Tibial nerve (tissue), 4 donors: Measurements from ENCODE around the gene POP5. TPM values are rescaled to one million over a fixed set of nuclear protein-coding genes. Genes with fewer than 3 reads are reported as not detected.

Experiments
- DNase-seq, 2 donors: peaks; one replicate each; pipeline ENCODE4 v3.0.0-alpha.2; 2019; ENCODE audit warnings: low spot score in 2 of 2
- H3K27ac ChIP-seq, 4 donors: fragments of 200-600 bp; sonication (generic) in 3 of 4; one replicate each; pipeline ENCODE4 v1.5.1; 2017 to 2019; ENCODE audit warnings: mild to moderate bottlenecking in 1 of 4
- H3K27me3 ChIP-seq, 2 donors: fragments of 200-600 bp; sonication (generic) in 1 of 2; one replicate each; pipeline versions ENCODE4 v1.5.1 to v1.6.0; 2017 to 2019
- H3K36me3 ChIP-seq, 3 donors: fragments of 200-600 bp; sonication (generic); one replicate each; pipeline ENCODE4 v1.5.1; 2018 to 2019
- H3K4me1 ChIP-seq, 4 donors: fragments of 200-600 bp; sonication (generic) in 3 of 4; one replicate each; pipeline ENCODE4 v1.5.1; 2017 to 2019
- H3K4me3 ChIP-seq, 4 donors: fragments of 200-600 bp; sonication (generic) in 3 of 4; one replicate each; pipeline ENCODE4 v1.5.1; 2017 to 2019; ENCODE audit warnings: mild to moderate bottlenecking in 1 of 4, moderate library complexity in 1 of 4
- H3K9me3 ChIP-seq, 4 donors: fragments of 200-600 bp; sonication (generic) in 3 of 4; one replicate each; pipeline ENCODE4 v1.5.1; 2017 to 2019
- EP300 ChIP-seq, 2 donors: sonication (generic); formaldehyde crosslinking; IDR thresholded peaks; one replicate each; pipeline ENCODE4 v1.6.1; 2017; ENCODE audit warnings: antibody characterized with exemption in 2 of 2, mild to moderate bottlenecking in 1 of 2
- POLR2A ChIP-seq, 2 donors: fragments of 450-650 bp; IDR thresholded peaks; one replicate each; pipeline ENCODE4 v1.6.1; 2017; ENCODE audit warnings: antibody characterized with exemption in 2 of 2, mild to moderate bottlenecking in 2 of 2, moderate library complexity in 2 of 2
- WGBS, 2 donors: methylation state at CpG; one replicate each; pipeline ENCODE4 v1.1.5; 2018; 5-methylcytosine and 5-hydroxymethylcytosine counted together
- total RNA-seq, 4 donors: library from RNA; depleted of rRNA; stranded (reverse); fragments of >200 nt; gene quantifications; one replicate each; pipeline ENCODE4 v1.1.0, GENCODE V29; 2016
- TF ChIP-seq, protein P1 (sequence below), 5 experiments: fragments of 200-600 bp in 3 of 5; fragments of 450-650 bp in 2 of 5; sonication (generic) in 3 of 5; IDR thresholded peaks; one replicate each; pipeline ENCODE4 v1.5.1; 2016 to 2019; ENCODE audit warnings: antibody characterized with exemption in 5 of 5, mild to moderate bottlenecking in 3 of 5, moderate library complexity in 2 of 5

The POP5 gene
- total RNA-seq, 4 donors from 2014 or later = 32.6 to 57.6 (median 51.7) TPM

DNA sequence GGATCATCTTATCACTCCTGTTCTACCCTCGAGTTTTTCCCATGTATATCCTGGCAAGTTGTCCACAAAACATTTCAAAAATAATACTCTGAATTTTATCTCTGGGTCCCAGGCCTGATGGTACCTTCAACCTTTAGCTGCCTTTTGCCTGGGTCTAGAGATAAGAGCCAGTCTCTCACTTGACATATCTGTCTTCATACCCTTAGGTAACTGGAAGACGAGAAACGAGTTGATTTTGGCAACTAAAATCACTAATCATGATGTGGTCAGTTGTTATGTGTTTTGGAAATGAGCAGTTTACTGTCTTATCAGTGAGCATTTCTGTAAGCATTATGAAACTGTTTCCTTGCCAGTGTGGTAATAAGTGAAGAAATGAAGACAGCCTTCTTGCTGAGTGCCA is 40.8 kb downstream of the POP5 start:
- Histone ChIP-seq H3K27ac (peak overlapping the region in 3 of 4 donors; percentile 32 to 97 (median 62)), H3K27me3 (no peaks in the 10 kb centered on the region), H3K4me3 (no peak overlapping the region), H3K4me1 (peaks cover 0 to 91% (median 59%) of the 10 kb centered on the region in 4 donors), H3K36me3 (peaks cover 0 to 13% (median 0%) of the 10 kb centered on the region in 3 donors), H3K9me3 (no peaks in the 10 kb centered on the region)
- TF ChIP-seq, protein P1, sequence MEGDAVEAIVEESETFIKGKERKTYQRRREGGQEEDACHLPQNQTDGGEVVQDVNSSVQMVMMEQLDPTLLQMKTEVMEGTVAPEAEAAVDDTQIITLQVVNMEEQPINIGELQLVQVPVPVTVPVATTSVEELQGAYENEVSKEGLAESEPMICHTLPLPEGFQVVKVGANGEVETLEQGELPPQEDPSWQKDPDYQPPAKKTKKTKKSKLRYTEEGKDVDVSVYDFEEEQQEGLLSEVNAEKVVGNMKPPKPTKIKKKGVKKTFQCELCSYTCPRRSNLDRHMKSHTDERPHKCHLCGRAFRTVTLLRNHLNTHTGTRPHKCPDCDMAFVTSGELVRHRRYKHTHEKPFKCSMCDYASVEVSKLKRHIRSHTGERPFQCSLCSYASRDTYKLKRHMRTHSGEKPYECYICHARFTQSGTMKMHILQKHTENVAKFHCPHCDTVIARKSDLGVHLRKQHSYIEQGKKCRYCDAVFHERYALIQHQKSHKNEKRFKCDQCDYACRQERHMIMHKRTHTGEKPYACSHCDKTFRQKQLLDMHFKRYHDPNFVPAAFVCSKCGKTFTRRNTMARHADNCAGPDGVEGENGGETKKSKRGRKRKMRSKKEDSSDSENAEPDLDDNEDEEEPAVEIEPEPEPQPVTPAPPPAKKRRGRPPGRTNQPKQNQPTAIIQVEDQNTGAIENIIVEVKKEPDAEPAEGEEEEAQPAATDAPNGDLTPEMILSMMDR (IDR thresholded peaks at IDR 0.05) = no peak
- TF ChIP-seq EP300 (IDR thresholded peaks at IDR 0.05) = peak in 1 of 2 donors; percentile 71
- TF ChIP-seq POLR2A (IDR thresholded peaks at IDR 0.05) = no peak
- 27 to 28% methylated on average over 3 of the region's 3 CpGs for WGBS, 2 donors
- DNase-seq = no peak

DNA sequence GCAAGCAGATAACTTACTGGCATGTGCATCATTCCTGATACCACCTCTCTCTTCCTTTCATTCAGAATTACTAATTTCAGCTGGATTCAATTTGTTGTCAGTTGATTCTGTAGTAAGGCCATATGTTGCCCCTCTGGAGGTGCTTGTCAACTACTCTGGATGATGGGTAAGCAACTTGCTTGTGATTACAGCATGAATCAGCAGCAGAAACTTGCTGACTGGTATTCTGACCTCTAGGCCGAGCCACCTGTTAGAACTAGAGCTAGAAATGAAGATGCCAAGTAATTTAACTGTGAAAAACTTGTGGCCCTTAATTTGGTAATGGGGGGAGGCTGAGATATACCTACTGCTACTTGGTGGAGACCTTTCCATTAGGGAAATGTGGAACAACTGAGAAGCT is 41.9 kb downstream of the POP5 start:
- TF ChIP-seq EP300 (IDR thresholded peaks at IDR 0.05) (no peak), POLR2A (IDR thresholded peaks at IDR 0.05) (no peak)
- TF ChIP-seq, protein P1 (IDR thresholded peaks at IDR 0.05) = no peak
- no peaks in the 10 kb centered on the region for H3K9me3 ChIP-seq
- H3K36me3 ChIP-seq = peaks cover 0 to 13% (median 0%) of the 10 kb centered on the region in 3 donors
- H3K4me1 ChIP-seq = peaks cover 0 to 87% (median 58%) of the 10 kb centered on the region in 4 donors
- 45 to 63% methylated on average over 1 of the region's 1 CpG for WGBS, 2 donors
- no peak for DNase-seq
- peak overlapping the region in 1 of 4 donors; percentile 97 for H3K27ac ChIP-seq
- no peaks in the 10 kb centered on the region for H3K27me3 ChIP-seq
- no peak overlapping the region for H3K4me3 ChIP-seq

DNA sequence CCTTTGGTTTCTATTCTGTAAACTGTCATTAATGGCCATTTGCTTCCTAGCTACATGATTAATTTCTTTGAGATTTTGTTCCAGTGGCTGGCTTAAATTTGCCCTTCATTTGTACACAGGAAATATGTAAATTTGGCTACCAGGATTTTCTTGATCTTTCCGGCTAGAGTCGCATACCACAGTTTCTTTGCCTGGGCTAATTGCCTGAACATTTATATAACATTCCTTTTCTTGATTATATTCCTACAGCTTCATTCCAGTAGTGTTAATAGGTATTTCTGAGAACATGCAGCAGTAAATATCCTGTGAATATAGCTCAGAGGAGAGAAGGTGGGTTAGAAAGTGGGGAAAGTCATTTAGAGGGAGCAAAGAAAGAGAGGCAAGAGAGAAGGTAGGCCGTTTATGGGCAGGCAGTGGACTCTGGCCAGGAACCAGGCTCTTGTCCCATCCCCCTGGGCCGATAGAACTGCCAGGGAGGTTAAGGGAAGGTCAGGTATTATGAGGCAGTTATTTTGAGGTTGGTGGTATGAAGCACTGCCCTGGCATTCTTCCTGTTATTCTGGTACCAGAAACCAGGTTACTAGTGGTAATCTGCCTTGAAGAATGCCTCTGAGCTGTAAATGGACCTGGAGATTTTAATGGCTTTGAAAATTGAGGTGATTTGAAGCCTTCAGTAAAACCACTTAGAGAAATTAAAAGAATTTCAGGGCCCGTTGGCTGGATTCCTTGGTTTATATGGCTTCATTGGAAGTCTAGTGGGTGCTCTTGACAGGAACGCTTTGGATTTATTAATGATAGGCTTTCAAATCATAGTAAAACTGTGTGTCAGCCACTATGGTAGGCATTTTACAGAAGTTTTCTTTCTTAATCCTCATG is 42.7 kb downstream of the POP5 start:
- Histone ChIP-seq H3K27me3 (no peaks in the 10 kb centered on the region), H3K4me3 (peak overlapping the region in 3 of 4 donors; percentile 1 to 95 (median 16)), H3K4me1 (peaks cover 0 to 85% (median 54%) of the 10 kb centered on the region in 4 donors), H3K9me3 (no peaks in the 10 kb centered on the region), H3K27ac (peak overlapping the region; percentile 44 to 97 (median 96)), H3K36me3 (peaks cover 0 to 8% (median 0%) of the 10 kb centered on the region in 3 donors)
- DNase-seq = no peak
- 10 to 21% methylated on average over 6 of the region's 6 CpGs for whole genome bisulfite sequencing, 2 donors
- TF ChIP-seq, protein P1 (IDR thresholded peaks at IDR 0.05) = no peak
- no peak for TF ChIP-seq POLR2A (IDR thresholded peaks at IDR 0.05)
- peak in 1 of 2 donors; percentile 47 for TF ChIP-seq EP300 (IDR thresholded peaks at IDR 0.05)

DNA sequence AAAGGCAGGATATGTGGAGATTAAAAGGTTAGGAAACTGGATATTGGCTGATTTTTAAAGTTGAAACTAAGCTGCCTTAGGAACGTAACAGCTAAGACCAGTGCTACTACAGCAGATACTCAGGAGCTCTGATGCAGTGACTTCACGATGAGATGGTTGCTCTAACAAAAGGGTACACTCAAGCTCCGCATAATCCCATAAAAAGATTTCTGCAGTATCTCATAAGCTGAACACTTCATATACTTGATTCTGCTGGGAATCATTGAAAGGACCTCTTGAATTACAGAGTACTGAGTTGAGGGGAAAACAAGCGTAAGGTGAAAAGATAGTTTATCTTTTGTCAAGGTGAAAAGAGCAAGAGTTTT is 43.4 kb downstream of the POP5 start:
- WGBS, 2 donors = 29 to 35% methylated on average over 4 of the region's 4 CpGs
- H3K4me1 ChIP-seq = peaks cover 0 to 78% (median 53%) of the 10 kb centered on the region in 4 donors
- no peaks in the 10 kb centered on the region for H3K9me3 ChIP-seq
- peaks cover 0 to 7% (median 0%) of the 10 kb centered on the region in 3 donors for H3K36me3 ChIP-seq
- DNase-seq = no peak
- peak overlapping the region in 3 of 4 donors; percentile 1 to 95 (median 16) for H3K4me3 ChIP-seq
- no peaks in the 10 kb centered on the region for H3K27me3 ChIP-seq
- H3K27ac ChIP-seq = peak overlapping the region in 3 of 4 donors; percentile 96 to 97 (median 97)
- TF ChIP-seq, protein P1 (IDR thresholded peaks at IDR 0.05) = no peak
- no peak for TF ChIP-seq POLR2A (IDR thresholded peaks at IDR 0.05)
- TF ChIP-seq EP300 (IDR thresholded peaks at IDR 0.05) = no peak
